ENCODE measurements around the gene SCAMP1.

SCAMP1 gene

DNA sequence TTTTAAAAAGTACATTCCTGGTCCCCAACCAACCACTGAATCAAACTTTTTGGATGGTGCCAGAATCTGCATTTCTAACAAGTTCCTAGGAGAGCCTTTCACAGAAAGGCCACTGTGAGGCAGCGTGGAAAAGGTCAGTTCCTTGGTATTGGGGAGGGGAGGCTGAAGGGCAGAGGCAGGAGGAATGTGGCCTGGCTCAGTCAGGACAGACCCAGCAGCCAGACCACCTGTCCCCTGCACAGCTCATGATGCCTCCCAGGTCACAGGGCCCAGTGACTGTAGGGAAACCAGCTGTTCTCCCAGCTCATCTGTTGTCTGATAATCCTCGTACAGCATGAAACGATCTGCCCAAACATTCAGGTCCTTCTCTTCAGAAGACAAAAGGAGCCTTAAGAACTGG lies 155.3 kb downstream of the SCAMP1 start:
- DNase-seq, result no peak

DNA sequence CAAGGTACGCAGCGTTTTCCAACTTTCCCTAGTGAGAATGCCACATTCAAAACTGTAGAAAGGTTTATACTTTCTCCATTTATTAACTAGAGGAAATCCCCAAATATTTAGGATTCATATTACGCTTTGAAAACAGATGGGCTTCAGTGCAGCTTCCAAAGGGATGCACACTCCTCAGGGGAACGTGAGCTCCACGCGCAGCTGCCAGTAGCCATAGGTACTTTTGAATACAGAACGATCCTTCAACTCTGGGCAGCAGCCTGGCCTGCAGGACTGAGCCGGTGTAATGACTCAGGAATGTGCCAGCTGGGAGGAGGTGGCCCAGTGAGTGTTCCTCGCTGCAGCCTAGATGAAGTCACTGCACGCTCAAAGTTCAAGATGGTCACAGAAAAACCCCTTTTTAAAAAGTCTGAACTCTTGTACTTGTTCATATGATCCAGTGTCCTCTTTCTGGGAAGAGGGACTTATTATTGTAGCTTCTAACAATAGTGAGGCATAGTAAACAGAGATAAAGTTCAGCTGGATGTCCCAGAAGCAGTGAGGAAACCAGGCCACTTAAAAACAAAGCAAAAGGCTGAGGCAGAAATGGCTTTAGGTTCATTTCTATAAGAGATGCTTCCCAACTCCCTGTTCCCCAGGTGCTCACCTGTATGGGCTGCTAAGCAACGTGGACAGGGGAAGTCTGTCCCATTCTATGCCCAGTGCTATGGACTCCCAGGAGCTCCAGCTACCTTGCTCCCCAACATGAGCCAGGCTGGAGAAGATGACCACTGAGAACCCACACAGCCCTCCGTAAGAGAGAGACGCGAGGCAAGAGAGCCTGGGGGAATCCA lies 158.2 kb downstream of the SCAMP1 start:
- no peak for DNase-seq

DNA sequence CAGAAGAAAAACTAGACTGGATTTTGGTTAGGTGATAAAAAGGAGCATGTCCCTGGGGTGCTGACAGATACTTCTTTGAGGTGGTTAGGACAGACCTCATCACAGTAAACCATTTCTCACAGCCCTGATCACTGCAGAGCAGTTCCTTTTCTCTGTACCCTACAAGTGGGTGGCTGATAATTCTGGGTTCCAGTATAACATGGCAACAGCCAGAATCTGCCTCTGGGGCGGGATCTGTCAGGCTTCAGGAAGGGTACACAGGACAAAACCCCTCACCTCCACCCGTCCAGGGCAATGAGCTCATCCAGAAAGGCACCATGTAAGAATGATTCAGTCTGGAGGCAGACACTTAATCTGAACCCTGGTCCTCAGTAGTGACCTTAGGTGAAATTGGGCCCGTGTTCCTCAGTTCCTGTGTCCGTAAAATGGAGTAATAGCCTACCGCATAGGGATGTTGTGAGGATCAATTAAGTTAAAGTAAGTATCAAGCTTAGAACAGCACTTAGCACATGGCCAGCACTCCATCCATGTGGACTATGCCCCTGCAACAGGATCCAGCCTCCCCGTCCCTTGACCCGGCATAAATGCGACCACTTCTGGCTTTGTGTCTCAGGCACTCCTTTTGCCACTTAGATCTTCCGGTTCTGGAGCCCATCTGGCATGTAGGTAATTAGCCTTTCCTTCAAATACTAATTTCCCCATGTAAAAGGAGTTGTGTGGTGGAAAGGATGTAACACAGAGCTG lies 159.0 kb downstream of the SCAMP1 start:
- DNase-seq, result no peak

DNA sequence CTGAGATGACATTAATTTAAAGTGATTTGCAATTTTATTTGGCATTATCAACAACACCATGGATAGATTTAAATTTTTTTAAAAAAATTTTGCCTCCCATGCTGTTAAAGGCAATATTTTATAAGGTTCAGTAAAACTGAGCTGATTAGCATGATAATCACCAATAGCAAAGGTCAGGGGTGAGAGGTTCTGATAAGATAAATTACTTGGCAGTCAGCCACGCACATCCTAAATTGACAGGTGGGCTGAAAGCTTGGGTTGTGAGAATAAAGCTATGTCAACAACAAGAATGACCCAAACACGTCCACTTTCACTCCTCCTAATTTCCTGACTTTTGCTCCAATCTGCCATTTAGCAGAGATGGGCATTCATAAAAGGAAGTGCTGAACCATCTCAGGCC lies 161.0 kb downstream of the SCAMP1 start:
- DNase-seq, result no peak

DNA sequence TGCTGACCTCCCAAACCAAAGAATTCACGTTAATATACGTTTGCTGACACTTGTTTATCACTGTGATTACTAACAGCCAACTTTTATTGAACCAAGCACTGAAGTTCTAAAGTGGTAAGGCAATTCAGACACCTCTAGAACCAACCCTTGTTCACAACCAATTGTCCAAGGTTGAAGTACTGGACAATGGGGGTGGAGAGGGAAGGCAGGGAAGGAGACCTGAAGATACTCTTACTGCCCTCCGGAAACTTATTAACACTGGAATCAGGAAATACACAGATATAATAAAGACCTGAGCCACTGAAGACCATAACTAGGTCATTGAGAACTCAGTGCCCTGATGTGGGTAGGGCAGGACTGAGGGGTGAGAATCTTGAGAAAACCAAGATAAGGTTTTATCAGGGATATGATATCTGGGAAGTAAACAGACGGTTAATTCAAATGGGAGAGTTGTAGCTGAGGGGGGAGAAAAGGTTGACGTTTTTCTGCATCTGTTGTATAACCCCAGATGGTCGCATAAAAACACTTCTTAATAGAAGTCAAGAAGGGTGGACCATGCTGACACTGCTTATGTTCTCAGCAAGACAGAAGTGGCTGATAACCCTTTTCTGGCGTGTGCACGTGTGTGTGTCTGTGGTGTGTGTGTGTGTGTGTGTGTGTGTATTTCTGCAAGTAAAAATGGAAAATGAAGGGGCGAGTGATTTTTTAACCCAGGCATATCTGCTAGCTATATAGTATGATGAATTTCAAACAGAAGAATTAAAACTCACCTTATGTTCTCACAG lies 162.3 kb downstream of the SCAMP1 start:
- no peak for DNase-seq

DNA sequence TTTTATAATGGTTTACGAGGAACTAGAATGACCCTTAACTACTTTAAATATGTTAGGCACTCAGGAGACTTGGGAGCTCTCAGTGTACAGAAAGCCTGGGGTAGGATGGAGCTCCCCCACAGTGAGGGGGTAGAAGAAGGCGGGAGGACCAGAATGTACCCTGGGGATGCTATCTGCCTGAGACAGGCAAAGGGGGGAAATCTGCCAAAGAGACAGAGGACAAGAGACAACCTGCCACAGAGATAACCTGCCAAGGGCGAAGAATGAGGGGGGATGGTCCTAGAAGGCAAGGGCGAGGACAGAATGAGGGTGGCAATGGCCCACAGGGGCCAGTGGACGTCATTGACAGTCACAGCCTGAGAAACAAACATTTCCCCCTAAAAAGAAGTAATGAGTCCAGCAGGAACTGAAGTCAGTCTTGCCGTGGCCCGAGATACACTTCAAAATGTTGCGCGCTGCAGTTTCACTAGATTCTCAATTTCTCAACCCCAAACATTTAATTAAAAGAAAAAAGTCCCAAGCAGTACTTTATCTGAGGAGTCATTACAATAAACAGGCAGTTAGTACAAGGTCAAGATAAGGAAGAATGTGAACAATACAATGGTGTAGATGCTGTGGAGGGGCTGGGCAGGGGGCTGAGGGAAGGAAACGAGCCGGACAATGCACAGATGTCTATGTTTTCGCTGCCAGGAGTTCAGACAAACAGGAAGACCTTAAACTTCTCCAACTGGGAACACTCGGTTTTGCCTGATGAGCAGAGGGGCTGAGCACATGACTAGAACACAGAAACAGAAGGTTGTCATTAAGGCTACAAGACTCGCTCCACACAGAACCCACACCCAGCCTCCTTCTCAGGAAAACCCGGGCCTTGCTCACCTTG lies 163.1 kb downstream of the SCAMP1 start:
- no peak for DNase-seq

DNA sequence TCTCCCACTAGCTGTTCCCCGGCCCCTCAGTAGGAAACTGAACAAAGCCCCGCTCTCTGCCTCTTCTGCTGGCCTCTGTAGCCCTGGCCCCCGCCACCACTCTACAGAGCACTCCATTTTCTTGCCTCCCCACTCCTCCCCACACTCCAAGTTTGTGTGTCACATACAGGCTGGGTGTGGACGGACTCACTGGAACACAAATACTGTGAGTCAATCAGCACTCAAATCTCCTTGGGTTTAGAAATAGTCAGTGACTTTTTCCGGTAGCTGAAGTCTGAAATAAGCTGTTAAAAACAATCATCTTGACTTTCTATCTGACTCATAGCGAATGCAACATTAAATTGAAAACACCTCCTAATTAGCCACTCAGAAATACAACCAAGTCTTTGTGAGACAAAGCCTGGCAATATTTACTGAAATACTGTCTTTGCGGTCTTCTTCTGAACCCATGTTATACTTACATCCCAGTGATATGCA lies 165.7 kb downstream of the SCAMP1 start:
- no peak for DNase-seq

DNA sequence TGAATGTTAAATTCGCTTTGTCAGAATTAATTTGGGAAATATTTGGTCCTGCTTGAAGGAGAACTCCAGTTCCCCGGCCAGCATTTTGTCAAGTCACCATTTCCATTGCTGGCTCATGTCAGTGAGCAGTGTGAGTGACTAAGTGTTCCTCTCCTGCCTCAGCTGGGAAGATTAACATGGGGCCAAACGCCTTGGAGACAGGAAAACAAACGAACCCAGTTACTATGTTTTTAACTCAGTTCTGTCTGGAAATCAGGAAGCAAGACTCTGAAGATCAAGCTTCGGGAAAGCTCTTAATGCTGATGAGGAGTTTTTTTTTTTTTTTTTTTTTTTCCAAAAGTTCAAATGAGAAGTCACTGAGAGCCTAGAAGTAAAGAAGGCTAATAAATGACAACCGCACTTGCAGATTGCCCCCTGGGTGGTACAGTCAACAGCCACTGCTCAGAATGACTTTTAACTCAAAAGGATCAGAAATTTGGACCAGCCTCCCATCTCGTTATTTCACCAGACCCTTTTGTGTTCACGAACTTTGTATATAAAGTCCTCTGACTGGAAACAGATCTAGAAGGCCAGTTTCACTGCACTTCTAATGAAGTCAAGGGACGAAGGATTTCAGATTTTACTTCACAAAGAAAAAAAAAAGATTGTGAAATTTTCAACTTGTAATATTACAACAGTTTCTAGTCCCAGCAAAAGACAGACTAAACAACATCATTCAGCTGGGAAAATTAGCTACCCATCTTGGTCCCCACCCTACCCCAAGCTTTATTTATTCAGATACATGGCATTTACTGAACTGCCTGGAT lies 166.8 kb downstream of the SCAMP1 start:
- DNase-seq, result no peak

DNA sequence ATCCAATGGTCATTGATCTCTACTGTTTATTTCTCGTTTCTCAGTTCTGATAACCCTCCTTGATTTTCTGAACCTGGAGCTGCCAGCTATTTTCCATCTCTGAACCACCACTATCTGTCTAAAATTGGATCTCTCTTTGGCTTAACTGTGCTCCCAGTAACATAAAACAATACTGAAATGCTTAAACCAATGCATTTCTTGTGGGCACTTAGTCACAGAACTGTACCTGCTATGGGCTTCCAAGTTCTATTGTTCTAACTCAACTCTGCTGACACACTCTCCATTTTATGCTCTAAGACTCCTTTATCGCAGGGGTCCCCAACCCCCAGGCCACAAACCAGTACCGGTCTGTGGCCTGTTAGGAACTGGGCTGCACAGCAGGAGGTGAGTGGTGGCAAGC lies 167.5 kb downstream of the SCAMP1 start:
- no peak for DNase-seq

Measured in effector CD4-positive, alpha-beta T cell (primary cell).